ENCODE measurements around the gene NRN1. TPM values are rescaled to one million over a fixed set of nuclear protein-coding genes. Genes with fewer than 3 reads are reported as not detected.

Gene NRN1
- total RNA-seq, 1 donor from 2014 or later = 48.5 TPM

DNA sequence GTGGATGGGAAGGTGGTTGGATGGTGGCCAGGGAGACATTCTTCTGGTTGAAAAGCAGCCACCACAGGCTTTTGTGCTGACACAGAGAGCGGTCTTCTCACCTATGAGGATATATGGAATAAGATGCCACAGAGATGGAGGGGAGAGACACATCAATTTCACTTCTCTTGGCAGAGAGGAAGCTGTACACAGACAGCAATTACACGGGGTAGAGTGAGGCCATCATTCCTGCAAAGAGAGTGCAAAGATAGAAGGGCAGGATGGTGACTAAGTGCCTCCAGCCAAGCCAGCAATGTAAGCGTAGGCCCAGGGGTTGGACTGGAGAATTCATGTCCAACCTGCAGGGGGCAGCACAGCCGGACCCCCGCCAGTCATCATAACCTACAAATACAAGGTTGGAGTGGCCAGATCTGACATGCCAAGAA is 56.4 kb downstream of the NRN1 start:
- Mint-ChIP-seq H3K27me3 (ENCODE audit: unreplicated experiment) (no peaks in the 10 kb centered on the region), H3K36me3 (ENCODE audit: unreplicated experiment) (no peaks in the 10 kb centered on the region), H3K4me3 (ENCODE audit: unreplicated experiment) (no peak overlapping the region), H3K27ac (ENCODE audit: unreplicated experiment) (no peak overlapping the region), H3K9me3 (ENCODE audit: unreplicated experiment) (no peaks in the 10 kb centered on the region), H3K4me1 (ENCODE audit: low read depth, unreplicated experiment) (no peaks in the 10 kb centered on the region)
- peak; percentile 60 for DNase-seq
- TF ChIP-seq, protein P1, sequence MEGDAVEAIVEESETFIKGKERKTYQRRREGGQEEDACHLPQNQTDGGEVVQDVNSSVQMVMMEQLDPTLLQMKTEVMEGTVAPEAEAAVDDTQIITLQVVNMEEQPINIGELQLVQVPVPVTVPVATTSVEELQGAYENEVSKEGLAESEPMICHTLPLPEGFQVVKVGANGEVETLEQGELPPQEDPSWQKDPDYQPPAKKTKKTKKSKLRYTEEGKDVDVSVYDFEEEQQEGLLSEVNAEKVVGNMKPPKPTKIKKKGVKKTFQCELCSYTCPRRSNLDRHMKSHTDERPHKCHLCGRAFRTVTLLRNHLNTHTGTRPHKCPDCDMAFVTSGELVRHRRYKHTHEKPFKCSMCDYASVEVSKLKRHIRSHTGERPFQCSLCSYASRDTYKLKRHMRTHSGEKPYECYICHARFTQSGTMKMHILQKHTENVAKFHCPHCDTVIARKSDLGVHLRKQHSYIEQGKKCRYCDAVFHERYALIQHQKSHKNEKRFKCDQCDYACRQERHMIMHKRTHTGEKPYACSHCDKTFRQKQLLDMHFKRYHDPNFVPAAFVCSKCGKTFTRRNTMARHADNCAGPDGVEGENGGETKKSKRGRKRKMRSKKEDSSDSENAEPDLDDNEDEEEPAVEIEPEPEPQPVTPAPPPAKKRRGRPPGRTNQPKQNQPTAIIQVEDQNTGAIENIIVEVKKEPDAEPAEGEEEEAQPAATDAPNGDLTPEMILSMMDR (IDR thresholded peaks at IDR 0.05; ENCODE audit: partially characterized antibody, unreplicated experiment) = peak; percentile 74

All from glutamatergic neuron (in vitro differentiated cells).